GM21515 (cell line): ENCODE data around the gene SETD2.
"Not testable (repeated sequence)": the region's sequence is repeated elsewhere in the genome, so short reads cannot be mapped to it uniquely, and the experiment has no call there.

Source experiments
- ATAC-seq: cut with Tn5 transposase; IDR thresholded peaks from one replicate; pipeline ENCODE4 v1.9.1; 2021; ENCODE audit not compliant: unreplicated experiment

SETD2 gene

DNA sequence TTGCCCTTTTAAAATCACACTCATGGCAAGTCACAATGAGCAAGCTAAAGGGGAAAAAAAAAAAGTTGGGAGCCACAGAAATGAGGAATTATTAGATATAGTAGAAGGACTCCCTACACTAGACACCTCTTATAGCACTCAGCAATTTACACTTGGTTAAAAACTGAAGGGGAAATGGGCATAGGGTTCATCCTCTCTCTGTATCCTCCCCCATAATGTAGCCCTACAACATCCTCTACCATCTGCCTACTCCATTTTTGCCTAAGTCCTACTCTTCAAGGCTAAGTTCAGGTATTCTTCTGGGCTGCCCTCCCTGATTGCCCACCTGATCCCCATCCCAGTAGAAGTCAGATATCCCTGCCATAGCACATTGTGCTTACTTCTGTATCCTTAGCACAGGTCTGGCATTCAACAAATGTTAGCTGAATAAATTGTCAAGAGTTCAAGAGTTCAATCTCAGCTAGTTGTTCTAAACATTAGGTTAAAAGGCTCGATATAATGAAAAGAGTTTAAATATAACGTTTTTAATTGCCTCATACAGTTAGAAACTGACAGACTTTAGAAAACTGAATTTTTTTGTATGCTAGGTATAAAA is 14.5 kb downstream of the SETD2 start:
- no peak for ATAC-seq

DNA sequence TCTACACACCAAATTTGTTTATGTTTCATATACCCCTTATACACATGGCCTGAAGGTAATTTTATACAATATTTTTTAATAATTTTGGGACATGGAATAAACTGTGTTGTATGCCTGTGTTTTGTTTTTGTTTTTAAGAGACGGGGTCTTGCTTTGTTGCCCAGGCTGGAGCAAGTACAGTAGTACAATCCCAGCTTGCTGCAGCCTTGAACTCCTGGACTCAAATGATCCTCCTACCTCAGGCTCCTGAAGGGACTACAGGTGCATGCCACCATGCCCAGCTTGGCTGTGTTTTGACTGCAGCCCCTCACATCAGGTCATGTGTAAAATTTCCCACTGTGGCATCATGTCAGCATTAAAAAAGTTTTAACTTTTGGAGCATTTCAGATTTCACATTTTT is 18.6 kb downstream of the SETD2 start:
- no peak for ATAC-seq

DNA sequence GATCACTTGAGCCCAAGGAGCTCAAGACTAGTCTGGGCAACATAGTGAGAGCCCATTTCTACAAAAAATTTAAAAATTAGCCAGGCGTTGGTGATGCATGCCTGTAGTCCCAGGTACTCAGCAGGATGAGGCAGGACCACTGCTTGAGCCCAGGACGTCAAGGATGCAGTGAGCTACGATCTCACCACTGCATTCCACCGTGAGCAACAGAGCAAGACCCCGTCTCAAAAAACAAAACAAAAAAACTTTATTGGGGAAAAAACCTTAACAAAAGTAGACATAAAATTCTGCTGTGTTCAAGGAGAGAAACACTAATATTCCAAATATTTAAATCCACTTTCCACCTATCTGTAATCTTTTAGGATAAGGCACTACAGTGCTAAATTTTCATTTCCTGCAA is 20.8 kb downstream of the SETD2 start:
- no peak for ATAC-seq

- not testable (repeated sequence) for ATAC-seq
These were observed 21.4 kb downstream of the SETD2 start for GRCh38 chr3:47142536-47142935.

DNA sequence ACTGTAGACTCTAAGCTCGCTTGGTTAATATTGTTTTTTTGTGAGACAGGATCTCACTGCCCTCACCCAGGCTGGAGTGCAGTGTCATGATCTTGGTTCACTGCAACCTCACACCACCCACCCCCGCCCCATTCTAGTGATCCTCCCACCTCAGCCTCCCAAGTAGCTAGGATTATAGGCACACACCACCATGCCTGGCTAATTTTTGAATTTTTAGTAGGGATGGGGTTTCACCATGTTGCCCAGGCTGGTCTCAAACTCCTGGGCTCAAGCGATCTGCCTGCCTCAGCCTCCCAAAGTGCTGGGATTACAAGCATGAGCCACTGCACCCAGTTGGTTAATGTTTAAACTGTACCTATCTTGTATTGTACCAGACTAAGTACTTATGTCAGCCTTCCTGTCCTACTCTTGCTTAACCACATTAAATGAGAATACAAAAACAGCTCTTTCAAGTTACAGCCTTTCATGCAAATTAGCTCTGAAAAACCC is 22.9 kb downstream of the SETD2 start:
- peak; percentile 81 for ATAC-seq

DNA sequence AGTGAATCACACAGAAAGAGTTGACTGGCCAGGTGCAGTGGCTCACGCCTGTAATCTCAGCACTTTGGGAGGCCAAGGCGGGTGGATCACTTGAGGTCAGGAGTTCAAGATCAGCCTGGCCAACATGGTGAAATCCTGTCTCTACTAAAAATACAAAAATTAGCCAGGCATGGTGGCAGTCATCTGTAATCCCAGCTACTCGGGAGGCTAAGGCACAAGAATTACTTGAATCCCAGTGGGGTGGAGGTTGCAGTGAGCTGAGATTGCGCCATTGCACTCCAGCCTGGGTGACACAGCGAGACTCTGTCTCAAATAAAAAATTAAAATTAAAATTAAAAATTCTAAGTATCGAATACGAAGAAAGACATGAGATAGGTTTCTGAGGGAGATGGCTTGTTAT is 23.4 kb downstream of the SETD2 start:
- ATAC-seq, result not testable (repeated sequence)

DNA sequence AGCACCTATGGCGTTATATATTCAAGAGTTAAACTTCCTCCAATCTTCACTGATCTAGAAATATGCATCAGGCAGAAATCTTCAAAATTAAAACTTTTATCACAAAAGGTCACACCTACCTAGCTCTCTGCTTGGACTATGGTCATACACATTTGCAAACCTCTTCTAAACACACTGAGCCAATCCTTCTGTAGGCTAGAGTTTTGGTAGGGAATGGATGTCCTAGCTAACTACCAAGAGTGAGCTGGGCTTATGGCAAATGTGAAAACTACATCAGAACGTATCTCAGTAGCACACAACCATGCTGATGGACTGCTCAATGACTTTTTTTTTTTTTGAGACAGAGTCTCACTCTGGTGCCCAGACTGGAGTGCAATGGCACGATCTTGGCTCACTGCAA is 29.6 kb downstream of the SETD2 start:
- no peak for ATAC-seq

- ATAC-seq, result no peak
These were observed 30.3 kb downstream of the SETD2 start for GRCh38 chr3:47133641-47134040.

DNA sequence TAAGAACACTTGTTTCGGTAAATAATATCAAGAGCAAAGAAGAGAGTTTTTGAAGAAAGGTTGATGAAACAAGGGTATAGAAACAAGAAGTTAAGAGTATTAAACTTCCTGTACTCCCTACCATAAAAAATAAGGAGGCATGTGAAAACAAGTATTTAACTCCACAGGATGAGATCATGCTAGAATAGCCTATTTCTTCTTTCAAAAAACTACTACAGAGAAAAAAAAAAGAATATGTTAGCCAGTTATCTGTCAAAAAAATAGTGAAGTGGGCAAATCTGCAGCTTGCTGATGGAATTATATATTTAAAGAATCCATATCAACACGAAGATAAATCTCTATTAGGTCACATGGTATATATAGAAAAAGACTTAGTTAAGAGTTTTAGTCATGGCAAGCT is 33.4 kb downstream of the SETD2 start:
- no peak for ATAC-seq

DNA sequence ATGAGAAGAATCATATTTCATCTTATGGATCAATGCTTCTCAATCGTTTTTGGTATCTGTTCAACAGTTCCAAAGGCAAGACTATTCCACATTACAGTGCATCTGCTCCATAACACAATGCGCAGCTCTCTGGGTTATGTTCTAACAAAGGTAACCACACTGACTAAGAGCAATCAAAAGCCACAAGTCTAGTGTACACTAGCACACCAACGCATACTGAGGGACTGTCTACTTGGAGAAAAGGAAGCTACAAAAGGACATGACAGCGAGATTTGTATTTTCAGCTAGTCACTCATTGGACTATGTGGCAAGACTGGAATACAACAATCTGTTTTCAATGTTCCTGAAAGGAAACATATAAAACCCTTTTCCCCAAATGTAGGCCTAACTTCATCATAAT is 35.8 kb downstream of the SETD2 start:
- no peak for ATAC-seq

GRCh38 chr3:47123857-47124256 is 40.1 kb downstream of the SETD2 start:
- no peak for ATAC-seq

DNA sequence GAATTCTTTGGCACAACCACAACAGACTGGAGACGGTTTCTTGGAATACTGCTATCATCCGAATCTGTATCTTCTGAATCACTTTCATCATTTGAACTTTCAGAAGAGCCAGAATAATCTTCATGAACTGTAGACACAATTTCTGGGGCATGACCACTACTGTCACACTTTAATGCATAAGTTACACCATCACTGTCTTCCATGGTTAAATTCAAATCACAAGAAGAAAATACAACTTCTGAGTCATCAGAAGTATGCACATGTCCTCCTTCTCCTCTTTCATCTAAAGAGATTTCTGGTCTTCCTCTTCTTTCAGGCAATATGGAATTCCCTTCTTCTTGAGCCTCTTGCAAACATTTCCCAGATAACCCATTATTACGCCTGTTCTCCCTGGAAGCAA is 42.5 kb downstream of the SETD2 start:
- ATAC-seq, result no peak

DNA sequence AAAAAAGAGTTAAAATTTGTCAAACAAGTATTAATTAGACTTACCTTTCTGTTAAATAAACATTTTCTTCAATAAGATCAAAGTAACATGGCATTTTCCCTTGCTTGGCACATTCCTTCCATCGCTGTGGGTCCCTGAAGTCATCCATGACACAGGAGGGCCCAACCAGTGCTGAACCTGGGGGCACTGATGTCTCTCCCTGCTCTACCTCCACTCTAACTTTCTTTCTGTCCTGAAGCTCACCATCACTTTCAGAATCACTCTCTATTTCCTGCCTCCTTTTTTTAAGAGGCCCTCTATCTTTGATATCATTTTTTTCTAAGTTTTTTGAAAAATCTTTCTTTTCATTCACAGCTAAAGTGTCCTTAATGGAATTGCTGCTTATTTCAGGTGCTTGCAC is 43.8 kb downstream of the SETD2 start:
- ATAC-seq, result no peak

GRCh38 chr3:47119387-47119786 is 44.5 kb downstream of the SETD2 start:
- not testable (repeated sequence) for ATAC-seq

DNA sequence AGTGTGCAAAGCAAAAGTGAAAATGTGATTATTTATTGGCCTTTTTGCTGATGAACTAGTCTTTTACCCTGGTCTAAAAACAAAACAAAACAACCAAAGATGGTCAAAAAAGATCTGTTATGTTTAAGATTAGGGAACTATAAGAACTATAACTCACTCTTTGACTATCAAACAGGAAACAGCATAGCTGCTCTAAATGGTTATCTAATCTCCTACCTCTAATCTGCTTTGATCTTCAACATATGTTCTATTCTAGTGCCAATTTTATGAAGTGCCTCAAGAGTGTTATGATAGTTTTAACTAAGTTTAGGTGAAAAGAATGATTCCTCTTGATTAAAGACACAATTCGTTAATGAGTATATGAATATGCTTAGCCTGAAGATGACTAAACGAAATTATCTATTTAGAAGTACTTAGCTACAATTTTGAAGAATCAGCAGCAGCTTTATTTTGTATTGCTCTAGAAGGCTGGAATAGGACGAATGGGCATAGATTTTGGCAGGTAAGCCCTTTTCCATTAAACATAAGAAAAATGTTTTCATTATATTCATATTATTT is 46.0 kb downstream of the SETD2 start:
- ATAC-seq, result no peak

DNA sequence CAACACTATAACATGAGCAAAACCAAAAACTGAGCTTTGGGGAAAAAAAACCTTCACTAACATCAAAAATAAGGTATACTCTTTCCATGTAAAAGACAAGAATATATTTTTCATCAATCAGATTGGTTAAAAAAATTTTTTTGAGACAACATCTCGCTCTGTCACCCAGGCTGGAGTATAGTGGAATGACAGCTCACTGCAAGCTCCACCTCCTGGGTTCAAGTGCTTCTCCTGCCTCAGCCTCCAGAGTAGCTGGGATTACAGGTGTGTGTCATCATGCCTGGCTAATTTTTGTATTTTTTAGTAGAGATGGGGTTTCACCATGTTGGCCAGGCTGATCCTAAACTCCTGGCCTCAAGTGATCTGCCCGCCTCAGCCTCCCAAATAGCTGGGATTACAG is 48.4 kb downstream of the SETD2 start:
- not testable (repeated sequence) for ATAC-seq

DNA sequence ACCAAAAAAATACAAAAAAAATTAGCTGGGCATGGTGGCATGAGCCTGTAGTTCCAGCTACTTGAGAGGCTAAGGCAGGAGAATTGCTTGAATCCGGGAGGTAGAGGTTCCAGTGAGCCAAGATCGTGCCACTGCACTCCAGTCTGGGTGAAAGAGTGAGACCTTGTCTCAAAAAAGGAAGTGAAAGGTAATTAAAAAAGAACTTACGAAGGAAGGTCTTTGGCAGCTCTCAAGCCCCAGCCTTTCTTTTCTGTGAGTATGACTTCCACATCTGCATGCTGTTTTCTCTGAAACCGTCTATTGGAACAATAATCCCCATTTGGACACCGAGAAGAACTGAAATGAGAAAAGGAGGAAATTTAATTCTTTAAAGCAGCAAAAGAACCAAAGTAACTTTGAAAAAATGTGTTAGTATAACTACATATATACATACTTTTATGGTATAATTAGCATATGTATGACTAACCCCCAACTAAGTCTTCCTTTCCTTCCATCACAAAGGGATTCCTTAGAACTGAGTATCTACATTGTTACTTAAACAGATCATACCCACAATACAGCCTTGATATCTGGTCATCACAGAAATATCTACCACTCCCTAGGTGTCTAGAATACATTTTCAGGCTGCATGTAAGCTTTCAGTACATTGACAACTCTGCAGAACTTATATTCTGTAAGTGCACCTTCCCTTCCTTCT is 50.1 kb downstream of the SETD2 start:
- ATAC-seq, result no peak

GRCh38 chr3:47112997-47113396 is 50.9 kb downstream of the SETD2 start:
- ATAC-seq, result no peak

GRCh38 chr3:47109393-47109792 is 54.5 kb downstream of the SETD2 start:
- no peak for ATAC-seq

- no peak for ATAC-seq
These were observed 55.4 kb downstream of the SETD2 start for GRCh38 chr3:47108546-47108945.

DNA sequence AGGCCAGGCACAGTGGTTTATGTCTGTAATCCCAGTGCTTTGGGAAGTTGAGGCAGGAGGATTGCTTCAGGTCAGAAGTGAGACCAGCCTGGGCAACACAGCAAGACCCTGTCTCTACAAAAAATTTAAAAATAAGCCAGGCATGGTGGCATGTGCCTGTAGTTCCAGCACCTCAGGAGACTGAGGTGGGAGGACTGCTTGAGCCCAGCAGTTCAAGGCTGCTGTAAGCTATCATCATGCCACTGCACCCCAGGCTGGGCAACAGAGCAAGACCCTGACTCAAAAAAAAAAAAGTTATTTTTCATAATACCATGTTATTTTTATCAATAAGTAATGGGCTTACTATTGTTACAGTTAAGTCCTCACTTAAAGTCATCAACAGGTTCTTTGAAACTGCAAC is 59.7 kb downstream of the SETD2 start:
- ATAC-seq, result no peak

- ATAC-seq, result no peak
These were observed 60.3 kb downstream of the SETD2 start for GRCh38 chr3:47103619-47104018.
